ENCODE results near the gene SCNN1G. TPM values are rescaled to one million over a fixed set of nuclear protein-coding genes. Genes with fewer than 3 reads are reported as not detected.
"Not testable (repeated sequence)": the region's sequence is repeated elsewhere in the genome, so short reads cannot be mapped to it uniquely, and the experiment has no call there.

SCNN1G gene
- total RNA-seq, 1 experiment from 2014 or later = not detected

GRCh38 chr16:23240994-23241393, 58.4 kb downstream of the SCNN1G start:
- no peaks in the 10 kb centered on the region for H3K36me3 ChIP-seq
- no peak overlapping the region for H3K4me3 ChIP-seq
- H3K9me3 ChIP-seq (replicated peaks) = no peaks in the 10 kb centered on the region
- H3K27ac ChIP-seq = no peak overlapping the region
- H3K4me1 ChIP-seq = no peaks in the 10 kb centered on the region
- no peak for DNase-seq
- H3K27me3 ChIP-seq = no peaks in the 10 kb centered on the region

- Histone ChIP-seq H3K27me3 (no peaks in the 10 kb centered on the region), H3K36me3 (no peaks in the 10 kb centered on the region), H3K27ac (no peak overlapping the region), H3K4me3 (no peak overlapping the region), H3K9me3 (replicated peaks) (no peaks in the 10 kb centered on the region), H3K4me1 (no peaks in the 10 kb centered on the region)
- no peak for DNase-seq
These were observed 61.6 kb downstream of the SCNN1G start for GRCh38 chr16:23244122-23244521.

- DNase-seq = no peak
- no peaks in the 10 kb centered on the region for H3K27me3 ChIP-seq
- H3K4me1 ChIP-seq = no peaks in the 10 kb centered on the region
- no peak overlapping the region for H3K4me3 ChIP-seq
- no peaks in the 10 kb centered on the region for H3K9me3 ChIP-seq (replicated peaks)
- no peak overlapping the region for H3K27ac ChIP-seq
- H3K36me3 ChIP-seq = no peaks in the 10 kb centered on the region
These were observed 62.7 kb downstream of the SCNN1G start for GRCh38 chr16:23245268-23245667.

GRCh38 chr16:23248261-23249194, 66.0 kb downstream of the SCNN1G start:
- no peaks in the 10 kb centered on the region for H3K27me3 ChIP-seq
- no peak overlapping the region for H3K4me3 ChIP-seq
- no peaks in the 10 kb centered on the region for H3K36me3 ChIP-seq
- DNase-seq = no peak
- H3K27ac ChIP-seq = no peak overlapping the region
- H3K9me3 ChIP-seq (replicated peaks) = no peaks in the 10 kb centered on the region
- H3K4me1 ChIP-seq = no peaks in the 10 kb centered on the region

GRCh38 chr16:23249830-23250229, 67.3 kb downstream of the SCNN1G start:
- Histone ChIP-seq H3K9me3 (replicated peaks) (no peaks in the 10 kb centered on the region), H3K4me1 (no peaks in the 10 kb centered on the region), H3K36me3 (no peaks in the 10 kb centered on the region), H3K27me3 (no peaks in the 10 kb centered on the region), H3K27ac (no peak overlapping the region), H3K4me3 (no peak overlapping the region)
- DNase-seq = no peak

- H3K36me3 ChIP-seq = no peaks in the 10 kb centered on the region
These were observed 69.8 kb downstream of the SCNN1G start for GRCh38 chr16:23252310-23252709.

GRCh38 chr16:23253650-23254049, 71.1 kb downstream of the SCNN1G start:
- DNase-seq; H3K27me3 ChIP-seq; H3K4me1 ChIP-seq; H3K4me3 ChIP-seq; H3K27ac ChIP-seq; H3K9me3 ChIP-seq (replicated peaks); H3K36me3 ChIP-seq: not testable (repeated sequence)

More at GRCh38 chr16:23252310-23252709, 69.8 kb downstream of the SCNN1G start:
- no peak for DNase-seq
- H3K4me3 ChIP-seq = no peak overlapping the region
- no peaks in the 10 kb centered on the region for H3K4me1 ChIP-seq
- H3K9me3 ChIP-seq (replicated peaks) = no peaks in the 10 kb centered on the region
- H3K27ac ChIP-seq = no peak overlapping the region
- no peaks in the 10 kb centered on the region for H3K27me3 ChIP-seq

GRCh38 chr16:23254338-23254737, 71.8 kb downstream of the SCNN1G start:
- peak; percentile 19 to 33 for DNase-seq

GRCh38 chr16:23255000-23255399, 72.5 kb downstream of the SCNN1G start:
- Histone ChIP-seq H3K9me3 (replicated peaks) (no peaks in the 10 kb centered on the region), H3K27me3 (no peaks in the 10 kb centered on the region), H3K4me3 (no peak overlapping the region), H3K36me3 (no peaks in the 10 kb centered on the region), H3K4me1 (no peaks in the 10 kb centered on the region), H3K27ac (no peak overlapping the region)
- no peak for DNase-seq

More at GRCh38 chr16:23254338-23254737, 71.8 kb downstream of the SCNN1G start:
- Histone ChIP-seq H3K27ac (no peak overlapping the region), H3K27me3 (no peaks in the 10 kb centered on the region), H3K4me1 (no peaks in the 10 kb centered on the region), H3K36me3 (no peaks in the 10 kb centered on the region), H3K4me3 (no peak overlapping the region), H3K9me3 (replicated peaks) (no peaks in the 10 kb centered on the region)

- Histone ChIP-seq H3K27ac (no peak overlapping the region), H3K4me3 (no peak overlapping the region), H3K4me1 (no peaks in the 10 kb centered on the region), H3K27me3 (no peaks in the 10 kb centered on the region), H3K36me3 (no peaks in the 10 kb centered on the region), H3K9me3 (replicated peaks) (no peaks in the 10 kb centered on the region)
- no peak for DNase-seq
These were observed 73.9 kb downstream of the SCNN1G start for GRCh38 chr16:23256440-23256839.

- H3K27me3 ChIP-seq = no peaks in the 10 kb centered on the region
- no peaks in the 10 kb centered on the region for H3K9me3 ChIP-seq (replicated peaks)
- no peak overlapping the region for H3K4me3 ChIP-seq
- no peak for DNase-seq
- no peaks in the 10 kb centered on the region for H3K4me1 ChIP-seq
- H3K27ac ChIP-seq = no peak overlapping the region
- no peaks in the 10 kb centered on the region for H3K36me3 ChIP-seq
These were observed 75.1 kb downstream of the SCNN1G start for GRCh38 chr16:23257682-23258081.

GRCh38 chr16:23258919-23259237, 76.3 kb downstream of the SCNN1G start:
- H3K36me3 ChIP-seq = no peaks in the 10 kb centered on the region
- H3K27ac ChIP-seq = no peak overlapping the region
- no peaks in the 10 kb centered on the region for H3K9me3 ChIP-seq (replicated peaks)
- H3K4me3 ChIP-seq = no peak overlapping the region
- DNase-seq = no peak
- H3K27me3 ChIP-seq = no peaks in the 10 kb centered on the region
- H3K4me1 ChIP-seq = no peaks in the 10 kb centered on the region

Other genes with a start within 250 kb of the SCNN1G start
- gene USP31, start 33.3 kb upstream of the SCNN1G start, total RNA-seq (2014; rRNA removed; shearing (Covaris generic)) = 10.6 and 11.5 TPM in 2 replicates
- not detected in 2 replicates for gene SCNN1B, start 119.6 kb downstream of the SCNN1G start, total RNA-seq (2014; rRNA removed; shearing (Covaris generic))